Omental fat pad (tissue), 4 donors: ENCODE data around the gene TMEM217. TPM values are rescaled to one million over a fixed set of nuclear protein-coding genes. Genes with fewer than 3 reads are reported as not detected.

Source experiments
- ATAC-seq: fragments of 150-250 bp; one replicate; pipeline ENCODE4 v1.9.1; 2016; ENCODE audit warnings: mild to moderate bottlenecking, moderate library complexity; ENCODE audit not compliant: low FRiP score
- DNase-seq: peaks from one replicate; pipeline ENCODE4 v3.0.0-alpha.2; 2019; ENCODE audit warnings: low spot score
- total RNA-seq, 4 donors: library from RNA; depleted of rRNA; stranded (reverse); fragments of >200 nt; gene quantifications; one replicate each; pipeline ENCODE4 v1.1.0, GENCODE V29; 2016
- TF ChIP-seq, protein P1 (sequence below), 3 donors: fragments of 450-650 bp; IDR thresholded peaks; one replicate each; pipeline ENCODE4 v1.5.1; 2016 to 2017; ENCODE audit warnings: antibody characterized with exemption in 3 of 3, mild to moderate bottlenecking in 3 of 3, moderate library complexity in 2 of 3

Gene TMEM217
- total RNA-seq, 4 donors from 2014 or later = 1.1 to 4.7 (median 2.7) TPM

DNA sequence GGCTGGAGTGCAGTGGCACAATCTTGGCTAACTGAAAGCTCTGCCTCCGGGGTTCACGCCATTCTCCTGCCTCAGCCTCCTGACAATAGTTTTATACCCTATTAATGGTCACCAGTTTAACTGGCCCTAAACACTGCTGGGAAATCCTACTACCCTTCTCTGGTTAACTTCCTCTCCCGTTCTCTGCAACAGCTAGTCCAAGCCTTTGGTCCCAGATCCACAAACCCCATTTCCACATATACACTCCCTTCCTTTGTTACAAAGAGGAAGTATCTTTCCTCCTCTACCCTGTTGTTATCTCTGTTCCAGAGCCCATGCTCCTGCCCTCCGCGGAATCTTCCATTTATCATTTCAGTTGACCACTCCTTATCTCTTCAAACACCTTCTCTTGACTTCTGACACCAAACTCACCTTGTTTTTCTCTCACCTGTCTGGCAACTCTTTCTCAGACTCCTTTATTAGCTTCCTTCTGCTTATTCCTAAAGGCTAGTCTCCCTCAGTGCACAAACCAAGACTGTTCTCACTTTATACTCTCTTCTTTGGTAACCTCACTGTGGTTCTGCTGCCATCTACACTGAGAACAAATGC lies 25.4 kb downstream of the TMEM217 start:
- TF ChIP-seq, protein P1, sequence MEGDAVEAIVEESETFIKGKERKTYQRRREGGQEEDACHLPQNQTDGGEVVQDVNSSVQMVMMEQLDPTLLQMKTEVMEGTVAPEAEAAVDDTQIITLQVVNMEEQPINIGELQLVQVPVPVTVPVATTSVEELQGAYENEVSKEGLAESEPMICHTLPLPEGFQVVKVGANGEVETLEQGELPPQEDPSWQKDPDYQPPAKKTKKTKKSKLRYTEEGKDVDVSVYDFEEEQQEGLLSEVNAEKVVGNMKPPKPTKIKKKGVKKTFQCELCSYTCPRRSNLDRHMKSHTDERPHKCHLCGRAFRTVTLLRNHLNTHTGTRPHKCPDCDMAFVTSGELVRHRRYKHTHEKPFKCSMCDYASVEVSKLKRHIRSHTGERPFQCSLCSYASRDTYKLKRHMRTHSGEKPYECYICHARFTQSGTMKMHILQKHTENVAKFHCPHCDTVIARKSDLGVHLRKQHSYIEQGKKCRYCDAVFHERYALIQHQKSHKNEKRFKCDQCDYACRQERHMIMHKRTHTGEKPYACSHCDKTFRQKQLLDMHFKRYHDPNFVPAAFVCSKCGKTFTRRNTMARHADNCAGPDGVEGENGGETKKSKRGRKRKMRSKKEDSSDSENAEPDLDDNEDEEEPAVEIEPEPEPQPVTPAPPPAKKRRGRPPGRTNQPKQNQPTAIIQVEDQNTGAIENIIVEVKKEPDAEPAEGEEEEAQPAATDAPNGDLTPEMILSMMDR (IDR thresholded peaks at IDR 0.05) = no peak
- ATAC-seq (no peak), DNase-seq (no peak)

DNA sequence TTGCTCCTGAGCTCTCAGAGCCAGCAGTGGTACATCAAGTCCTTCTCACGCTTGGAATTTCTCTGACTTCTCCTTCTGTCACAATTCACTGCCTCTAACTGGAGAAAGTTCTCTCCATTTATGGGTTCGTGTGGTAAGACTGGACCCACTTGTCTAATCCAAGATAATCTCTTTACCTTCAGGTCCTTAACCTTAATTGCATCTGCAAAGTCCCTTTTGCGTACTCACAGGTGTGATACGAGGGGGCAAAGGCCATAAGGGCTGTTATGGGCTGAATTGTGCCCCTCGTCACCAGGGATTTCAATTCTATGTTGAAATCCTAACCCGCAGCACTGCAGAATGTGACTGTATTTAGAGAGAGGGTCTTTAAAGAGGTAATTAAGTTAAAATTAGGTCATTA lies 27.8 kb downstream of the TMEM217 start:
- ATAC-seq = no peak
- TF ChIP-seq, protein P1 (IDR thresholded peaks at IDR 0.05) = no peak
- no peak for DNase-seq

DNA sequence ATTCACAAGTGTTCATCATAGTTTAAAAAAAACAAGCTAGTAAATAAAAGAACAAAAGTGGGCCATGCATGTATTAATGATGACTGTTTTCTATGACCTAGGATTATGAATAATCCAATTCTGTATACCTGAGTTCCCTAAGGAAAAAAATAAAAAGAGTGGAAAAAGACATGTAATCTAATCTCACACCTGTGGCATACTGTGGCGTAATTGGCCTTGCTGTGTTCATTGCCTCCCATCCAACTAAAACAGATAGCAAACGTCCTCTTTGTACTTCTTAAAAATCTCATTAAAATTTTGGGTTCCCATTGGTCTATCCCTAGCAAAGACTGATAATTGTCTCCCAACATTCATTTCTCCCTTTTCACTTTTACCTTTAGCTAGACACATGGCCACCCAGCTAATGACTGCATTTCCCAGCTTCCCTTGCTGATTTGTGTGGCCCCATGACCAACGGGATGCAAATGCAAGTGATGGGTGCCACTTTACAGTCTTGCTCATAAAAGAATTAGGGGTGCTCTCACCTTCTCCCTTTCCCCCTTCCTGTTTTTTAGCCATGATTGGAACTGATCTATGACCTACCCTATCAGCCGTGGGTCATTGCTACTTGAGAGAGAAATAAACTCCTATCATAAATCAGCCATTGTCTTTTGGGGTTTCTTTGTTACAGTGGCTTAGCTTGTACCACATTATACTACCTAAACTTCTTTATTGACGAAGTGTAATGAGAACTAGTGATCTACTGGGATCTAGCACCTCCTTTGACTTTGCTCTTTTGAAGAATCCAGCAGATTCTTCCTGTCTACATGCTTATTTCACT lies 32.4 kb downstream of the TMEM217 start:
- no peak for DNase-seq
- no peak for ATAC-seq
- TF ChIP-seq, protein P1 (IDR thresholded peaks at IDR 0.05) = no peak

DNA sequence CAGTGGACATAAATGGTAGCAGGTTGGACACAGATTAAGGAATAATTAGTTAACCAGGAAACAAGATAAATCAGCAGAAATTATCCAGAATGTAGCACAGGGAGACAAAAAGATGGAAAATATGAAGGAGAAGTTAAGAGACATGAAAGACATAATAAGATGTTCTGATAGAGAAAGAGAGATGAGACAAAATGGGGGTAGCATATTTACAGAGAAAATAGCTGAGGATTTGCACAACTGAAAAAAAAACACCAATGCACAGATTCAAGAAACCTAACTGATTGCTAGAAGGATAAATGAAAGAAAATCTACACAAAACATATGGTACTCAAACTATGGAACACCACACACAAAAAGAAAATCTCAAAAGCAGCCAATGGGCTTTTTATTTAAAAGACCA lies 35.0 kb downstream of the TMEM217 start:
- TF ChIP-seq, protein P1 (IDR thresholded peaks at IDR 0.05) = no peak
- ATAC-seq = no peak

DNA sequence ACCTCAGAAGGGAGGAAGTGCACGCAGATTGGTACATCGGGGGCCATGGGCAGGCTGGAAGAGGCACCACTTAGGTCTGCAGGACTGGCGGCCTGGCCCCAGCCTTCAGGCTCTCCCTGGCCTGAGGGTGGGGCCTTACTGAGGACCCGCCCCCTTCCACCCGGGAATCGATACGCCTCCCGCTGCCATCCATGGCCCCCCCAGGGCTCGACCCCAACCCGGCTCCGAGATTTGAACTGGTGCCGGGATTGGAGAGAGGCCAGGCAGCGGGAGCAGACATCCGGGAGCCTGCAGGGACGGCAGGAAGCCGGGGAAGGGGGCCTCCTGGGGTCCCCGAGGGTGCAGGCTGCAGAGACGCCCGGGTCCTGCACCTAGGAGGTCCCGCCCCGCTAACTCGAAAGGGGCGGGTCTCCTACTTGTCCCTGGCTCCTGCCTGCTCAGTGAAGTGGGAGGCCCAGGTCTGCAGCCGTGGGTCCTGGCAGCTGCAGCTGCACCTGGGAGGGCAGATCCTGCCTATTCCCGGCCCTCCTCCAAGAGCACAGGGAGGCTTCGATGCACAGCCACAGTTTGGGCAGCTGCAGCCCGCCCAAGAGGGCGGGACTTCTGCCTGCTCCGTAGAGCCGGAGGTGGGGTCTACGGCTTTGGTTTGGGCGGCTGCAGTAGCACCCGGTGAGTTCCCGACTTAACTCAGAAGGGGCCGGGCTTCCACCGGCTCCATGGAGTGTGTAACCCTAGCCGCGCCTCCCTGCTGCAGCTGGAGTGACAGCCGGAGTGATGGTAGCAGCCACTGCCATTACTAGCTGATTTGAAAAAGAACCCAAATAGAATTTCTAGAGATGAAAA lies 35.6 kb downstream of the TMEM217 start:
- TF ChIP-seq, protein P1 (IDR thresholded peaks at IDR 0.05) = no peak
- ATAC-seq (peak; percentile 92), DNase-seq (no peak)

More for the DNA sequence above, 35.0 kb downstream of the TMEM217 start:
- no peak for DNase-seq

DNA sequence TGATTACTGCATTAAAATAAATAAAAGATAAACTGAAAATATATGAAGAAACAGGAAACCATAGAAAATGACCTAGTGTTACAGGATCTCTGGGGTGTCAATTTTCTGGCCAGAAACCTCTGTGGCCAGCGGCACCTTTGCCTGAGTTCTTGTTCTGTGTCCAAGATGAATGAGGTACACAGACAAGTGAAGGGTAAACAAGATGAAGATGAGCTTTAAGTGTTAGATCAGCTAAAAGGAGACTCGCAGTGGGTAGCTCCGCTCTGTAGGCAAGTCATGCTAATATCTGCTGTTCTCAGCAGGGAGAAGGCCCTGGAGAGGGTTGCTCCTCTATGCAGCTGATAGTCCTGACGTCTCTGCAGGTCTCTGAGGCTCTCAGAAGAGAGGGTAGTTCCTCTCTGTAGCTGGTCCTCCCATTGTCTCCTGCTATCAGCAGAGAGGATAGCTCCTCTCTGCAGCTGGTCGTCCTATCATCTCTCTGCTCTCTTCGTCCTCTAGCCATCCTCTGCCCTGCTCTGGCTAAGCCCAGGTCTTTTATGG lies 36.3 kb downstream of the TMEM217 start:
- ATAC-seq (no peak), DNase-seq (no peak)
- TF ChIP-seq, protein P1 (IDR thresholded peaks at IDR 0.05) = no peak
